Mesenteric fat pad (tissue), 1 donor: ENCODE data around the gene LIMA1. TPM values are rescaled to one million over a fixed set of nuclear protein-coding genes. Genes with fewer than 3 reads are reported as not detected.
"Not testable (repeated sequence)": the region's sequence is repeated elsewhere in the genome, so short reads cannot be mapped to it uniquely, and the experiment has no call there.

Experiments used
- DNase-seq: peaks from one replicate; pipeline ENCODE4 v3.0.0-alpha.2; 2020; ENCODE audit warnings: low spot score
- total RNA-seq: library from RNA; stranded (reverse); fragmentation: NEBNext Ultra II Directional; extraction: Animal tissue kit (Norgen Biotek cat#: 25700); gene quantifications from one replicate; pipeline ENCODE4 v1.2.1, GENCODE V29; 2021
- donor health status: DM: yes; HTN: yes; CAD: no.

The LIMA1 gene
- total RNA-seq, 1 donor from 2014 or later: 163 TPM

GRCh38 chr12:50249464-50250182 is 33.7 kb downstream of the LIMA1 start:
- DNase-seq: no peak

DNA sequence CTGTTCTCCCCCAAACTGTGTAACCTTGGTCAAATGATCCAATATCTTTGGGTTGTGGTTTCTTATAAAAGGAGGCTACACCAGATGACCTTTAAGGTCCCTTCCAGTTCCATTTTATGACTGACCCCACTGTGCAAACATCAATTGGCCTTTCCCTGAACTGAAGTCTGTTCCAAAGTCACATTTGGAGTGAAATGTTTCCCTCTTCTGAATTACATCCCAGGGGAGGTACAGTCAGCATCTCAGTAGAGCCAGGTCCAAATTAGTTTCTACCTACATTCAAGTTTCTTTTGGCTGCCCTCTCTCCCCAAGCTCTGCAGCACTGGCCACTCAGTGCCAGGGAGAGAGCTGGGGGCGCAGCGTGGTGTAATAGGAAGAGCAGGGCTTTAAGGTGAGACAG is 34.4 kb downstream of the LIMA1 start:
- no peak for DNase-seq

- DNase-seq: no peak
These were observed 34.9 kb downstream of the LIMA1 start for GRCh38 chr12:50248411-50248810.

DNA sequence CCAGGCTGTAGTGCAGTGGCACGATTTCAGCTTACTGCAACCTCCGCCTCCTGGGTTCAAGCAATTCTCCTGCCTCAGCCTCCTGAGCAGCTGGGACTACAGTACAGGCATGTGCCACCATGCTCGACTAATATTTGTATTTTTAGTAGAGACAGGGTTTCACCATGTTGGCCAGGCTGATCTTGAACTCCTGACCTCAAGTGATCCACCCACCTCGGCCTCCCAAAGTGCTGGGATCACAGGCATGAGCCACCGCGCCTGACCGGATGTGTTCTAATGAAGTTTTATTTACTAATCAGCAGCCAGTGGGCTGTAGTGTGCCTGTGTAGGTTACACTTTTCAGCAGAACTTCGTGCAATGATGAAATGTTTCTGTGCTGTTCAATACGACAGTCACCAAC is 35.7 kb downstream of the LIMA1 start:
- not testable (repeated sequence) for DNase-seq

- no peak for DNase-seq
These were observed 36.3 kb downstream of the LIMA1 start for GRCh38 chr12:50246873-50247612.

DNA sequence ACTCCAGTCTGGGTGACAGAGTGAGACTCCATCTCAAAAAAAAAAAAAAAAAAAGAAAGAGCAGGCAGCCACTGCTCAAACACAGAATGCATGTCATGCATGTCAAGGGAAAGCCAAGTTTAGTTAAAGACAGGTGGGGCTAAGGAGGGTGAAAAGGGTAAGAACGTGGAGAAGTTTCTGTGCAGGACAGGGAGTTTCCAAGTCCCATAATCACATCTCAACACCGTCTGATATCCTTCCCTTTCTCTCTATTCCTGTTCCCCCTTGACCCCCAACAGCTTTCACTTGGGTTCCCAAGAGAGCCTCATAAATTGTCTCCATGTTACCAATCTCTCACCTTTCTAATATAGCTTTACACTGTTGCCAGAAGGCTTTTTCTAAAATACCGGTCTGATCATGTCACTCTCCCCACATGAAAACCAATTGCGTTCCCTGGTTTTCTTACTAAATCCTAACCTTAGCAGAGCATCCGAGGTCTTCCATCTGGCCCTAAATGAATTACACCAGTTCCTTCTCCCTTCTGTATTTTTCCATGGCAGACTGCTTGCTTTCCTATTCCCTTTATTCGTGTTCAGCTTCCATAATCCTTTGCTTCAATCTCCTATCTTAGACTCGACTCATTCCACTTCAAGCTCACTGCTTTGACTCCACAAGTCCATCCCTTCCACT is 37.0 kb downstream of the LIMA1 start:
- DNase-seq: no peak

GRCh38 chr12:50243507-50243906 is 39.8 kb downstream of the LIMA1 start:
- no peak for DNase-seq

DNA sequence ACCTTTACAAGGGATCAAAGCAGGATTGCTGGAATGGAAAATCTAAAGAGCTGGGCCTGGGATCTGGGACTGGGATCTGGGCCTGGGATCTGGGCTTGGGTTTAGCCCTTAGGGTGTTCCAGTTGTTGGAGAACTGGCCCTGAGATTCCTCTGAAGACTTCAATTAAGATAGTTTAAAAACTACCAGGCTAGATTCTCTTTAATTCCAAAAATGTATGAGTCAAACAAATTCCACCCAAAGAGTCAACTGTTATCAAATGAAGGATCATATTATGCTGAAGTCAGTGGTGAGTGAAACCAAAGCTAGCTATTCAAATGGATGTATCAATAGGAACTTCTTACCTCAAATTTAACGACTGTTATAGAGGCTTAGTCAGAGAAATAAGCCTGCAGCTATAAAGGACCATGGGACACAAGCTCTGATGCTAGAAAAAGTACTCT is 40.5 kb downstream of the LIMA1 start:
- DNase-seq: no peak

- no peak for DNase-seq
These were observed 42.1 kb downstream of the LIMA1 start for GRCh38 chr12:50241178-50241577.

DNA sequence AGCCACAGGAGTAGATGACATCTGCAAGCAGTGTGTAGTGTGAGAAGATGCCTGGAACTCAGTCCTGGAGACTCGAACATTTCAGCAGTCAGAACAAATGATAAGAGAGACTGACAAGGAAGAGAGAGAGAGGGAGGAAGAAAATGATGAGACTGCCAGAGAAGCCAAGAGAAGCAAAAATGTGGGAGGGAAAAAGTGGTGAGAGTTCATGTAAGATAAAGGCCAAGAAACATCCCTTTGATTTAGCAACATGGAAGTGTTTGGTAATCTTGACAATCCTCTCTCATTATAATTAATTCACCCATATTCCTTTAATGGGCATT is 42.6 kb downstream of the LIMA1 start:
- DNase-seq: no peak

DNA sequence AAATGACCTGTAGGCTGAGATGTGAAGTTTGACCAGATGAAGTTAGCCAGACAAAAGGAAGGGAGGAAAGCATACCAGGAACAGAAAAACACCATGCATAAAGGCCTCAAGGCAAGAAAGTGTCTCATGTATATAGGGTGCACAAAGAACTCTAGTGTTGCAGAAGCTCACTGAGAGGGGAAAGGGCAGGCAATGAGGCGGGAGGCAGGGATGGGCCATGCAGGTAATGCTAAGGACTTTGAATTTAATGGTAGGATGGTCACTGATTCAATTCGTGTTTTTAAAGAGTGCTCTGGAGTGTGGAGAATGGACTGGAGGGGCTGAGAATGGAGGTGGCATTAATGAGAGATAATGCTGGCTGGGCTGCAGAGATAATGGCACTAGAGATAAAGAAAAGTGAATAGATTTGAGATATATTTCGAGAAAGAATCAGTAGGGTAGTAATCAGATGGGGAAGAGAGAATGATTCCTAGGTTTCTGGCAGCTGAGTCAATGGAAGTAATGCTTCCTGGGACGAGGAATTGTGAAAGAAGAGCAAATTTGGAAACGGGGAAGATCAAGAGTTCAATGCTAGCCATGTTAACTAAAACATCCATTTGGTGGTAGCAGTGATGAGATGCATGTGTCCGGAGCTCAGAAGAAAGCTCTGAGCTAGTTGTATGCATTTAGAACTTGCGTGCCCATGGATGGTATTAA is 43.1 kb downstream of the LIMA1 start:
- DNase-seq: no peak

- DNase-seq: no peak
These were observed 43.9 kb downstream of the LIMA1 start for GRCh38 chr12:50239355-50239891.

DNA sequence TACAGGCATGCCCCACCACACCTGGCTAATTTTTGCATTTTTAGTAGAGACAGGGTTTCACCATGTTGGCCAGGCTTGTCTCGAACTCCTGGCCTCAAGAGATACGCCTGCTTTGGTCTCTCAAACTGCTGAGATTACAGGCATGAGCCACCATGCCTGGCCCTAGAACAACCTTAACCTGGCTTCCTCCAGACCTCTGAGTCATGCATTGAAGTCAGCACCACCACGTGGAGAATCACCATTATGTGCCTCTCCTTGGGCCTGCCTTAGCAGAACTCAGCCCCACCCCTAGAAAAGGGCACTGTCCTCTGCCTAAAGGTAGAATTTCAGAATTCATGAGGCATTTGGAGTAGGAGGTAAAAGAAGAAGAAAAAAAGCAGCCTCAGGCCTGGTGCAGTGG is 49.0 kb downstream of the LIMA1 start:
- DNase-seq: no peak

DNA sequence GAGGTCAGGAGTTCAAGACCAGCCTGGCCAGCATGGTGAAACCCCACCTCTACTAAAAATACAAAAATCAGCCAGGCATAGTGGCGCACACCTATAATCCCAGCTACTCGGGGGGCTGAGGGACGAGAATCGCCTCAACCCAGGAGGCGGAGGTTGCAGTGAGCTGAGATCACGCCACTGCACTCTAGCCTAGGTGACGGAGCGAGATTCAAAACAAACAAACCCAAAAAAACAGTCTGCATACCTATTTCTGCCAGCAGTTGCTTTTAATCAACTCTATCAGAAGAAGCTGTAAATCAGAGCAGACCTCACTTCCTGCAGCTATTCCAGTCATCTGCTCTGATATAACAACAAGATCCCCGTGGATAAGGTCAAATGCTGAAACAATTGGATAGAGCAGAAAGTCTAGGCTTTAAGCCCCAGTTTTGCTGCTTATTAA is 50.5 kb downstream of the LIMA1 start:
- no peak for DNase-seq

DNA sequence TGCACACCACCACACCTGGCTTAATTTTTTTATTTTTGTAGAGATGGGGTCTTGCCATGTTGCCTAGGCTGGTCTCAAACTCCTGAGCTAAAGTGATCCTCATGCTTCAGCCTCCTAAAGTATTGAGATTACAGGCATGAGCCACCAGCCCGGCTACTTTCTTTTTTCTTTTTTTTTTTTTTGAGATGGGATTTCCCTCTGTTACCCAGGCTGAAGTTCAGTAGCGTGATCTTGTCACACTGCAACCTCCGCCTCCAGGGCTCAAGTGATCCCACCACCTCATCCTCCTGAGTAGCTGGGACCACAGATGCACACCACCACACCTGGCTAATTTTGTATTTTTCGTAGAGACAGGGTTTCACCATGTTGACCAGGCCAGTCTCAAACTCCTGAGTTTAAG is 51.1 kb downstream of the LIMA1 start:
- no peak for DNase-seq

DNA sequence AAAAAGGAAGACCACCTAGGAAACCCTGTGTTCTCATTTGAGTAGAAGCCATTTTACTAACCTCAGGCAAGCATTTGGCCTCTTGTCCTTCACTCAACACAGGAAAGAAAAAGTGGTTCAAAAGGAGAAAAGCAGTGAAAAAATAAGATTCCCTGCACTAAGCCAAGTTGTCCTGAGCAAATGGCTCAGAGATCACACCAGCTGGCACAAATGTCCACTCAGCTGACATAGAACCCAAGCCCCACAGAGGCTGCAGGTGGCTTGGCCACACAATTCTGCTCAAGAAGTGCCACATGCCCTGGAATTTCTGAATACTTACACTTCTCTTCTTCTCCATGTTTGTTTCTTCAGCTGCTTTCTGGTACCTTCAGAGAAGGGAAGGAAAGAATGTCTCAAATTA is 52.0 kb downstream of the LIMA1 start:
- DNase-seq: no peak

GRCh38 chr12:50230217-50230616 is 53.1 kb downstream of the LIMA1 start:
- no peak for DNase-seq

GRCh38 chr12:50224026-50224692 is 59.2 kb downstream of the LIMA1 start:
- no peak for DNase-seq

DNA sequence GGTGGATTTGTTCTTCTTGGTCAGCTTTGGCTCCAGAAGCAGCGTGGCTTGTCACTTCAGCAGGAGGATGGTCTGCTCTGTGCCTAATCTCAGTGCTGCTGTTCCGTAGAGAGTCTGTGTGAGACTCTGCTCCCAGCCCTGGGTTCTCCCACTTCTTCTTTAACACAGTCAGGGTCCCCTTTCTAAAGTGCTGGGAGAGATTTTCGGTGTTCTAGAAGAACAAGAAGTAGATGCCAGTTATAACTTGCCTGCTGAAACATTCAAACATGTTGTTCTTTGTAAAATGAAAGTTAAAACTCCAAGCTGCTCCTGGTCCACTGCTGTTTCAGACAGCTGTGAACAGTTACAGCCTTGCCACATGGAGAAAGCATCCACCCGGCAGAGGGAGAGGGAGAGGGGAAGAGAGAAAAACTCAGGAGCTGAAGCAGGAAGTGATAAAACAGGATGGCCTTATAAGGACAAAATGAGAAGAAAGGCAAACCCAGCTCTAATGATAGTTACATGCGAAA is 61.0 kb downstream of the LIMA1 start:
- no peak for DNase-seq

DNA sequence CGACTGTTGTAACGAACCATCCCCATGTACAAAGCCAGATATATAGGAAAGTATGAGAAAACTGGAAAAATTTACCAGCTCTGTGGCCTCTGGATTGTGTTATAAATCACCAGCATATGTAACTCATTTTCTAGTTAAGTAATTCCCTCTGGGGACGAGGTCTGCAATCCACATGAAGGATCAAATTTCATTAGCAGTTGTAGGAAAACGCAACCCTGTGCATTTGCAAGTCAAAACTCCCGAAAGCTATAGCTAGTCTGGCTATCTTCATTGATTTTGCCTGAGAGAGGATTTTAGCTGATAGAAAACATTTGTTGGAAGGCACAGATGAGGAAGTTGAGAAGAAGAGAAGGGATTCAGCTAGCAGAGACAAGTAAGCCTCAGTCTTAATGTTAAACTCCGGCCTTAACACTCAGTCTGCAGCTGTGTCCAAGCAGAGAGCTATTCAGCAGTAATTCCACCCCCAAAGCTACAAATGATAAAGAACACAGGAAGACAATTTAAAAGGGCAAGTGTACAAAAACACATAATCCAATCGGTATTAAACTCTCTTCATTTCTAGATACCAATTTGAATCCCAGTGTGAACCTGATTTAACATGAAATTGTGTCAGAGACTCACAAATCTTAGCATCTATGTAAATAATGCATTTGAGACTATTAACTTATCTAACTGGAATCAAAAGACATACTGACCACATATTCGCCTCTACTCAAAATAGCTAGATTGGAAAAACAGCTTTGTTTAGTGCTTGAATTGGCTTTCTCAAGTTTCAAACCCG is 61.9 kb downstream of the LIMA1 start:
- no peak for DNase-seq
